ENCODE results near the gene MRPS24. TPM values are rescaled to one million over a fixed set of nuclear protein-coding genes. Genes with fewer than 3 reads are reported as not detected.

MRPS24 gene
- total RNA-seq, 2 experiments from 2014 or later, result 127 to 130 TPM

DNA sequence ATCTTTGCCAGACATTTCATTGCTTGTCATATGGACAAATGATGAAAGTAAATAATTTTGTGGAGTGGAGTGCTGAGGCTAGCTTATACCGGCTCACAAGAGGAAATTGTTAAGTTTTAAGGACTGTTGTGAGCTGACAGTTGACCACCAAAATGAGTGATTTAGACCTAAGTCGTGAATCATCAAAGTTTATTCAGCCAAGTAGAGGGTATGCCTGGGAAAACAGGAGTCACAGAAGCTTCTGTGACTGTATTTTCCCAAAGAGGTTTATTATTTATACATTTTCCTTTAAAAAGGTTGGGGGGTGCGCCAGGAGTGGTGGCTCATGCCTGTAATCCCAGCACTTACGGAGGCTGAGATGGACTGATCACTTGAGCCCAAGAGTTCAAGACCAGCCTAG, 21.8 kb downstream of the MRPS24 start:
- no peaks in the 10 kb centered on the region for H3K9me3 Mint-ChIP-seq
- no peak overlapping the region for H3K4me3 Mint-ChIP-seq
- H3K27me3 Mint-ChIP-seq, result no peaks in the 10 kb centered on the region
- TF ChIP-seq, protein P1, sequence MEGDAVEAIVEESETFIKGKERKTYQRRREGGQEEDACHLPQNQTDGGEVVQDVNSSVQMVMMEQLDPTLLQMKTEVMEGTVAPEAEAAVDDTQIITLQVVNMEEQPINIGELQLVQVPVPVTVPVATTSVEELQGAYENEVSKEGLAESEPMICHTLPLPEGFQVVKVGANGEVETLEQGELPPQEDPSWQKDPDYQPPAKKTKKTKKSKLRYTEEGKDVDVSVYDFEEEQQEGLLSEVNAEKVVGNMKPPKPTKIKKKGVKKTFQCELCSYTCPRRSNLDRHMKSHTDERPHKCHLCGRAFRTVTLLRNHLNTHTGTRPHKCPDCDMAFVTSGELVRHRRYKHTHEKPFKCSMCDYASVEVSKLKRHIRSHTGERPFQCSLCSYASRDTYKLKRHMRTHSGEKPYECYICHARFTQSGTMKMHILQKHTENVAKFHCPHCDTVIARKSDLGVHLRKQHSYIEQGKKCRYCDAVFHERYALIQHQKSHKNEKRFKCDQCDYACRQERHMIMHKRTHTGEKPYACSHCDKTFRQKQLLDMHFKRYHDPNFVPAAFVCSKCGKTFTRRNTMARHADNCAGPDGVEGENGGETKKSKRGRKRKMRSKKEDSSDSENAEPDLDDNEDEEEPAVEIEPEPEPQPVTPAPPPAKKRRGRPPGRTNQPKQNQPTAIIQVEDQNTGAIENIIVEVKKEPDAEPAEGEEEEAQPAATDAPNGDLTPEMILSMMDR (IDR thresholded peaks at IDR 0.05), result no peak
- intact Hi-C loops (cut with micrococcal nuclease), result no loop called here
- no peaks in the 10 kb centered on the region for H3K36me3 Mint-ChIP-seq (ENCODE audit: low read depth)
- DNase-seq (no peak), ATAC-seq (no peak)
- POLR2A ChIA-PET, result no interaction called here
- H3K4me1 Mint-ChIP-seq (ENCODE audit: low read depth), result peaks cover 5% of the 10 kb centered on the region
- CTCF ChIA-PET, result interaction anchor here (0.7 to 2.4 kb wide), 4 partner anchors 8 to 18 kb away, joined by 3 to 14 read pairs (median 6); no protein-coding TSS in a partner anchor
- no peak overlapping the region for H3K27ac Mint-ChIP-seq

DNA sequence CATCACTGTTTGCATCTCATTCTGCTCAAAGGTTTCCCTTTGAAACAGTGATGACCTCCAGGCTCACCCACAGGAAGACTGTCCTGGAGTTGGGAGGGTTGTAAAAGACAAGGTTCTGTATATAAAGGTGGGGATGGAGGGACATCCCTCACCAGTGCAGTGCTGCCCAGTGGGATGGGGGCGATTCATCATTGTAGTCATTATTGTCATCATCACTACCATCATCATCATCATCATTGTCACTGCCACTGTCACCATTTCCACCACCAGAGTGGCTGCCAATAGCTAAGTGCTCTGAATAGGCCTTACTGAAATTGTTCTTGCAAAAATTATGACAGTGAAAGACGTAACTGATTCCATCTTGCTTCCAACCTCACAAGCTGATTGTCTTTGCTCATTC, 24.7 kb downstream of the MRPS24 start:
- no peaks in the 10 kb centered on the region for H3K4me1 Mint-ChIP-seq (ENCODE audit: low read depth)
- ChIA-PET CTCF (interaction anchor here (0.7 to 4.0 kb wide), 5 partner anchors 10 to 262 kb away, joined by 3 to 20 read pairs (median 3); partner anchors contain the start of gene STK17A), POLR2A (interaction anchor here (1.0 kb wide), 1 partner anchor 261 kb away, joined by 3 read pairs; no protein-coding TSS in a partner anchor)
- peaks cover 1% of the 10 kb centered on the region for H3K27me3 Mint-ChIP-seq
- H3K4me3 Mint-ChIP-seq, result no peak overlapping the region
- DNase-seq (no peak), ATAC-seq (peak; percentile 20)
- no peaks in the 10 kb centered on the region for H3K36me3 Mint-ChIP-seq (ENCODE audit: low read depth)
- no peak overlapping the region for H3K27ac Mint-ChIP-seq
- intact Hi-C loops (cut with micrococcal nuclease), result no loop called here
- TF ChIP-seq, protein P1 (IDR thresholded peaks at IDR 0.05), result no peak
- no peaks in the 10 kb centered on the region for H3K9me3 Mint-ChIP-seq

DNA sequence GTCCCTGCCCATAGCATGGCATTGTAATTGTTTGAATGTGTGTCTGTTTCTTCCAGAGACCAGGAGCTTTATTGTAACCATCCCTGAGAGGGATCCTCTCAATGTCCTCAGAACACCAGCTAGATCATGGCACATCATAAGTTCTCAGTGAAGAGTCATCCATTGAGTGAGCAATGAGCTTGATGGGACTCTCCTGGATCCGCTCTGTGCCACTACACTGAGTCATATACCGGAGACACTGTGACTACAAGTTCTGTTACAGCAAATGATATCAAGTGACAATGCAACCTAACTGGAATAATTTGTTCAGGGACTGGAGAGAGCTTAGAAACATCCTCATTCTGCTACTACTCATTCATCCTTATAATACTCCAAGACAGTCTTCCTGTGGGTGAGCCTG, 25.1 kb downstream of the MRPS24 start:
- POLR2A ChIA-PET, result interaction anchor here (1.0 kb wide), 1 partner anchor 261 kb away, joined by 3 read pairs; no protein-coding TSS in a partner anchor
- ATAC-seq (peak; percentile 39), DNase-seq (no peak)
- intact Hi-C loops (cut with micrococcal nuclease), result no loop called here
- Mint-ChIP-seq H3K36me3 (ENCODE audit: low read depth) (no peaks in the 10 kb centered on the region), H3K4me3 (no peak overlapping the region), H3K27ac (no peak overlapping the region), H3K9me3 (no peaks in the 10 kb centered on the region), H3K27me3 (peaks cover 1% of the 10 kb centered on the region), H3K4me1 (ENCODE audit: low read depth) (no peaks in the 10 kb centered on the region)
- TF ChIP-seq, protein P1 (IDR thresholded peaks at IDR 0.05), result no peak
- CTCF ChIA-PET, result interaction anchor here (0.7 to 4.0 kb wide), 5 partner anchors 10 to 262 kb away, joined by 3 to 20 read pairs (median 3); partner anchors contain the start of gene STK17A

GRCh38 chr7:43843296-43843695, 26.0 kb downstream of the MRPS24 start:
- no peaks in the 10 kb centered on the region for H3K9me3 Mint-ChIP-seq
- DNase-seq (no peak), ATAC-seq (no peak)
- TF ChIP-seq, protein P1 (IDR thresholded peaks at IDR 0.05), result no peak
- peaks cover 7% of the 10 kb centered on the region for H3K4me1 Mint-ChIP-seq (ENCODE audit: low read depth)
- no peak overlapping the region for H3K27ac Mint-ChIP-seq
- ChIA-PET POLR2A (no interaction called here), CTCF (interaction anchor here (0.9 to 4.0 kb wide), 3 partner anchors 19 to 261 kb away, joined by 3 to 20 read pairs (median 4); partner anchors contain the start of genes COA1 and STK17A)
- intact Hi-C loops (cut with micrococcal nuclease), result no loop called here
- no peaks in the 10 kb centered on the region for H3K36me3 Mint-ChIP-seq (ENCODE audit: low read depth)
- H3K4me3 Mint-ChIP-seq, result no peak overlapping the region
- peaks cover 1% of the 10 kb centered on the region for H3K27me3 Mint-ChIP-seq

- POLR2A ChIA-PET, result interaction anchor here (1.2 to 1.7 kb wide), 3 partner anchors 37 to 256 kb away, joined by 3 to 7 read pairs (median 5); partner anchors contain the start of genes COA1 and STK17A
- intact Hi-C loops (cut with micrococcal nuclease), result loop anchor here (5.0 to 10.0 kb wide), 2 partner anchors 116 to 923 kb away; partner anchors contain the start of gene C7orf25
- ATAC-seq, result no peak
- CTCF ChIA-PET, result interaction anchor here (0.6 to 4.3 kb wide), 39 partner anchors 10 to 897 kb away, joined by 3 to 150 read pairs (median 5); partner anchors contain the start of genes COA1 and STK17A
- Mint-ChIP-seq H3K4me3 (no peak overlapping the region), H3K4me1 (ENCODE audit: low read depth) (peaks cover 24% of the 10 kb centered on the region), H3K9me3 (peaks cover 8% of the 10 kb centered on the region), H3K27ac (no peak overlapping the region), H3K27me3 (peaks cover 1% of the 10 kb centered on the region), H3K36me3 (ENCODE audit: low read depth) (peaks cover 4% of the 10 kb centered on the region)
- DNase-seq, result no peak
- TF ChIP-seq, protein P1 (IDR thresholded peaks at IDR 0.05), result no peak
Observed at GRCh38 chr7:43838201-43838658, 31.1 kb downstream of the MRPS24 start.

All from activated CD8-positive, alpha-beta T cell treated with anti-CD3 and anti-CD28 coated beads for 36 hours (primary cell).